HepG2 (cell line): ENCODE measurements around the gene HACD2. TPM values are rescaled to one million over a fixed set of nuclear protein-coding genes. Genes with fewer than 3 reads are reported as not detected.
A peak's percentile ranks its signal among the peaks of the same experiment; 100 is the strongest.

Experiments used
- ATF7 ChIP-seq, 2 experiments: fragments of 450-650 bp in 1 of 2; sonication (generic) in 1 of 2; formaldehyde crosslinking in 1 of 2; IDR thresholded peaks; 2 replicates each; pipeline versions ENCODE4 v1.4.0 to v1.6.1; 2016 to 2020; ENCODE audit warnings: antibody characterized with exemption in 1 of 2, mild to moderate bottlenecking in 1 of 2, missing genetic modification reagents in 1 of 2
- CREB1 ChIP-seq, 2 experiments: fragments of 450-650 bp in 1 of 2; IDR thresholded peaks; 2 replicates each; pipeline ENCODE4 v1.6.1; 2016 to 2017; ENCODE audit warnings: control low read depth in 1 of 2, mild to moderate bottlenecking in 1 of 2, missing compliant biosample characterization in 1 of 2, missing genetic modification characterization in 1 of 2
- JUND ChIP-seq: sonication (generic); formaldehyde crosslinking; IDR thresholded peaks from 2 replicates; pipeline ENCODE4 v1.8.0; 2022; ENCODE audit warnings: mild to moderate bottlenecking, missing genetic modification reagents
- RAD21 ChIP-seq: fragments of 450-650 bp; formaldehyde crosslinking; IDR thresholded peaks from 2 replicates; pipeline ENCODE4 v1.5.0; 2020; ENCODE audit warnings: mild to moderate bottlenecking
- TERF1 ChIP-seq: sonication (generic); formaldehyde crosslinking; IDR thresholded peaks from 2 replicates; pipeline ENCODE4 v1.8.0; 2022; ENCODE audit warnings: mild to moderate bottlenecking, missing genetic modification reagents, moderate library complexity
- TOPORS ChIP-seq: sonication (generic); formaldehyde crosslinking; IDR thresholded peaks from 2 replicates; pipeline ENCODE4 v1.8.0; 2023; ENCODE audit warnings: mild to moderate bottlenecking, missing genetic modification reagents
- ZBTB21 ChIP-seq: sonication (generic); formaldehyde crosslinking; IDR thresholded peaks from 2 replicates; pipeline ENCODE4 v1.4.0; 2020; ENCODE audit warnings: missing genetic modification reagents
- ZBTB7B ChIP-seq: sonication (generic); formaldehyde crosslinking; IDR thresholded peaks from 2 replicates; pipeline ENCODE4 v1.4.0; 2020; ENCODE audit warnings: missing genetic modification reagents
- ZNF18 ChIP-seq: sonication (generic); formaldehyde crosslinking; IDR thresholded peaks from 2 replicates; pipeline ENCODE4 v1.8.0; 2022; ENCODE audit warnings: mild to moderate bottlenecking, missing genetic modification reagents; ENCODE audit not compliant: insufficient replicate concordance
- ZNF34 ChIP-seq: sonication (generic); formaldehyde crosslinking; IDR thresholded peaks from 2 replicates; pipeline ENCODE4 v1.4.0; 2020; ENCODE audit warnings: mild to moderate bottlenecking, missing genetic modification reagents, borderline replicate concordance
- ZNF512 ChIP-seq: sonication (generic); formaldehyde crosslinking; IDR thresholded peaks from 2 replicates; pipeline ENCODE4 v1.4.0; 2020; ENCODE audit warnings: mild to moderate bottlenecking, missing genetic modification reagents
- ZNF598 ChIP-seq: sonication (generic); formaldehyde crosslinking; IDR thresholded peaks from 2 replicates; pipeline ENCODE4 v1.5.1; 2020; ENCODE audit warnings: mild to moderate bottlenecking, missing genetic modification reagents, borderline replicate concordance
- ZNF816 ChIP-seq: sonication (generic); formaldehyde crosslinking; IDR thresholded peaks from 2 replicates; pipeline ENCODE4 v1.8.0; 2022; ENCODE audit warnings: missing genetic modification reagents, mild to moderate bottlenecking, borderline replicate concordance
- polyA plus RNA-seq, 8 experiments: library from polyadenylated mRNA; depleted of rRNA in 3 of 8; stranded (reverse) in 7 of 8; unstranded in 1 of 8; fragments of >200 nt; fragmentation: Illumina TruSeq in 4 of 8; extraction: Trizol in 4 of 8; gene quantifications; 2 replicates each; pipeline versions ENCODE4 v1.2.1 to v1.2.3, GENCODE V29; 2011 to 2016; ENCODE audit warnings: low read depth in 4 of 8, missing spikeins in 1 of 8, mixed read lengths in 1 of 8; ENCODE audit not compliant: insufficient read depth in 1 of 8
- total RNA-seq, 5 experiments: library from RNA; depleted of rRNA; stranded (reverse); fragments of >200 nt; fragmentation: Illumina TruSeq; extraction: Trizol; gene quantifications; 2 replicates each; pipeline ENCODE4 v1.2.3, GENCODE V29; 2016; ENCODE audit warnings: low read depth in 1 of 5
- TF ChIP-seq, protein P1 (sequence below): sonication (generic); formaldehyde crosslinking; IDR thresholded peaks from 2 replicates; pipeline ENCODE4 v1.8.1; 2023; ENCODE audit warnings: mild to moderate bottlenecking, inconsistent platforms, moderate library complexity, missing genetic modification reagents, borderline replicate concordance
- TF ChIP-seq, protein P2 (sequence below): sonication (generic); formaldehyde crosslinking; IDR thresholded peaks from 2 replicates; pipeline ENCODE4 v1.5.0; 2020; ENCODE audit warnings: mild to moderate bottlenecking, missing genetic modification reagents

HACD2 gene
- total and polyA plus RNA-seq, 2 of the 13 experiments (the other 11 are each of a cell fraction or from before 2014, with no cell fraction given): 47.0 to 50.4 TPM

DNA sequence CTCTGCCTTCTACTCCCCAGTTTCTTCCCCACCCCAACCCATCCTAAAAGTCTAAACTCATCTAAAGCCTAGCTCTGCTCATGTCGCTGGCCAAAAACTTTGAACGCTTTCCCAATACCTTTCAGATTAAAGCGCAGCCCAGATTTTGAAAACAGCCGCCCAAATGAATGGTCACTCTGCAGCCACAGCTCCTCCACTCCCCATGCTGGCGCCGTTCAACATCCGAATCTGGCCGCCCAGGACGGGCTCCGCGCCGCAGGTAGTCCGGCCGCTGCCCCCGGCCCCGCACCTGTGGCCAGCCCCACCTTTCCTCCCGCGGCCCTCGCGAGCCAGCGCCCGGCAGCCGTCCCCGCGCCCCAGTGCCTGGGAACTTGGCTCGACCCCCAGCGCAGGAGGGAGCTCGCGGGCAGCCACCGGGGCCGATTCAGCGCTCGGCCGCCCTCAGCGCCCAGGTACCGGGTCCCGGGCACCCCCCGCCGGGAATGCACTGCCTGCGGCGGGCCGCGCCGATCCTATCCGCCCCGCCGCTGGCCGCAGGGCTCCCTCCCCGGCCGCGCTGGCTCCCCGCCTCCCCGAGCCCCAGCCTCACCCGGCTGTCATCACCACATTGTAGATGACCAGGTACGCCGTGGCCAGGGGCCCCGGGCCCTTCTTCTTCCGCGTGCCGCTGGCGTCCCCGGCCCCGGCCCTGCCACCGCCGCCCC lies 417 bp downstream of the HACD2 start (continued):
- TF ChIP-seq, protein P1, sequence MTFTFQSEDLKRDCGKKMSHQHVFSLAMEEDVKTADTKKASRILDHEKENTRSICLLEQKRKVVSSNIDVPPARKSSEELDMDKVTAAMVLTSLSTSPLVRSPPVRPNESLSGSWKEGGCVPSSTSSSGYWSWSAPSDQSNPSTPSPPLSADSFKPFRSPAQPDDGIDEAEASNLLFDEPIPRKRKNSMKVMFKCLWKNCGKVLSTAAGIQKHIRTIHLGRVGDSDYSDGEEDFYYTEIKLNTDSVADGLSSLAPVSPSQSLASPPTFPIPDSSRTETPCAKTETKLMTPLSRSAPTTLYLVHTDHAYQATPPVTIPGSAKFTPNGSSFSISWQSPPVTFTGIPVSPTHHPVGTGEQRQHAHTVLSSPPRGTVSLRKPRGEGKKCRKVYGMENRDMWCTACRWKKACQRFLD (CRISPR knock-in tag): no peak
- TF ChIP-seq, protein P2, sequence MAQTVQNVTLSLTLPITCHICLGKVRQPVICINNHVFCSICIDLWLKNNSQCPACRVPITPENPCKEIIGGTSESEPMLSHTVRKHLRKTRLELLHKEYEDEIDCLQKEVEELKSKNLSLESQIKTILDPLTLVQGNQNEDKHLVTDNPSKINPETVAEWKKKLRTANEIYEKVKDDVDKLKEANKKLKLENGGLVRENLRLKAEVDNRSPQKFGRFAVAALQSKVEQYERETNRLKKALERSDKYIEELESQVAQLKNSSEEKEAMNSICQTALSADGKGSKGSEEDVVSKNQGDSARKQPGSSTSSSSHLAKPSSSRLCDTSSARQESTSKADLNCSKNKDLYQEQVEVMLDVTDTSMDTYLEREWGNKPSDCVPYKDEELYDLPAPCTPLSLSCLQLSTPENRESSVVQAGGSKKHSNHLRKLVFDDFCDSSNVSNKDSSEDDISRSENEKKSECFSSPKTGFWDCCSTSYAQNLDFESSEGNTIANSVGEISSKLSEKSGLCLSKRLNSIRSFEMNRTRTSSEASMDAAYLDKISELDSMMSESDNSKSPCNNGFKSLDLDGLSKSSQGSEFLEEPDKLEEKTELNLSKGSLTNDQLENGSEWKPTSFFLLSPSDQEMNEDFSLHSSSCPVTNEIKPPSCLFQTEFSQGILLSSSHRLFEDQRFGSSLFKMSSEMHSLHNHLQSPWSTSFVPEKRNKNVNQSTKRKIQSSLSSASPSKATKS: peak; percentile 25; the same call in 1 of the 2 replicates
- TF ChIP-seq ZNF598 (CRISPR knock-in tag) (no peak), ATF7 (IDR thresholded peaks at IDR 0.05) (no peak), ATF7 (CRISPR knock-in tag; IDR thresholded peaks at IDR 0.05) (no peak), JUND (no peak), ZNF816 (CRISPR knock-in tag) (no peak), TOPORS (CRISPR knock-in tag) (no peak), RAD21 (peak; percentile 79), CREB1 (IDR thresholded peaks at IDR 0.05) (no peak), CREB1 (CRISPR knock-in tag; IDR thresholded peaks at IDR 0.05) (no peak), ZNF512 (CRISPR knock-in tag) (no peak), TERF1 (CRISPR knock-in tag) (no peak), ZBTB7B (CRISPR knock-in tag) (no peak), ZNF18 (no peak), ZNF34 (CRISPR knock-in tag) (0 out of 2 replicates have a peak, but pooled peaks have one; percentile 34), ZBTB21 (CRISPR knock-in tag) (no peak)
